HEK293 (cell line): ENCODE results near the gene PAF1.

ENCODE experiments used
- BCL11B ChIP-seq: fragments of 450-650 bp; formaldehyde crosslinking; IDR thresholded peaks from 2 replicates; pipeline ENCODE4 v1.5.1; 2016; ENCODE audit warnings: low read depth, missing biosample characterization, missing genetic modification characterization
- FEZF1 ChIP-seq: fragments of 450-650 bp; formaldehyde crosslinking; IDR thresholded peaks from 2 replicates; pipeline ENCODE4 v1.5.1; 2016; ENCODE audit warnings: missing biosample characterization, missing genetic modification characterization
- GLIS2 ChIP-seq: fragments of 450-650 bp; formaldehyde crosslinking; IDR thresholded peaks from 2 replicates; pipeline ENCODE4 v1.5.1; 2016; ENCODE audit warnings: missing biosample characterization, missing genetic modification characterization
- HOXD13 ChIP-seq: sonication (generic); formaldehyde crosslinking; IDR thresholded peaks from 2 replicates; pipeline ENCODE4 v1.8.0; 2022; ENCODE audit warnings: missing genetic modification reagents, borderline replicate concordance
- KLF1 ChIP-seq: fragments of 450-650 bp; formaldehyde crosslinking; IDR thresholded peaks from 2 replicates; pipeline ENCODE4 v1.5.1; 2016; ENCODE audit warnings: missing biosample characterization, missing genetic modification characterization
- KLF8 ChIP-seq: fragments of 450-650 bp; formaldehyde crosslinking; IDR thresholded peaks from 2 replicates; pipeline ENCODE4 v1.5.1; 2016; ENCODE audit warnings: missing biosample characterization, missing genetic modification characterization
- MEIS1 ChIP-seq: sonication (generic); formaldehyde crosslinking; IDR thresholded peaks from 2 replicates; pipeline ENCODE4 v1.8.1; 2022; ENCODE audit warnings: missing genetic modification reagents, mild to moderate bottlenecking, borderline replicate concordance
- SCRT1 ChIP-seq: fragments of 450-650 bp; formaldehyde crosslinking; IDR thresholded peaks from 2 replicates; pipeline ENCODE4 v1.5.1; 2016; ENCODE audit warnings: missing biosample characterization, missing genetic modification characterization, borderline replicate concordance
- SCRT2 ChIP-seq: fragments of 450-650 bp; formaldehyde crosslinking; IDR thresholded peaks from 2 replicates; pipeline ENCODE4 v1.5.1; 2016; ENCODE audit warnings: missing biosample characterization, missing genetic modification characterization
- ZBTB20 ChIP-seq: fragments of 450-650 bp; formaldehyde crosslinking; IDR thresholded peaks from 2 replicates; pipeline ENCODE4 v1.5.1; 2016; ENCODE audit warnings: missing biosample characterization, missing genetic modification characterization
- ZFHX2 ChIP-seq: fragments of 450-650 bp; formaldehyde crosslinking; conservative IDR thresholded peaks from 2 replicates; pipeline ENCODE4 v1.5.1; 2016; ENCODE audit warnings: missing biosample characterization, missing genetic modification characterization
- ZNF175 ChIP-seq: fragments of 450-650 bp; formaldehyde crosslinking; IDR thresholded peaks from 2 replicates; pipeline ENCODE4 v1.5.1; 2016; ENCODE audit warnings: missing biosample characterization, missing genetic modification characterization
- ZNF19 ChIP-seq: fragments of 450-650 bp; formaldehyde crosslinking; IDR thresholded peaks from 2 replicates; pipeline ENCODE4; 2016; ENCODE audit warnings: missing biosample characterization, missing genetic modification characterization, low read depth
- ZNF350 ChIP-seq: fragments of 450-650 bp; formaldehyde crosslinking; IDR thresholded peaks from 2 replicates; pipeline ENCODE4 v1.5.0; 2017; ENCODE audit warnings: missing biosample characterization, mild to moderate bottlenecking, missing genetic modification characterization
- ZNF391 ChIP-seq: fragments of 450-650 bp; formaldehyde crosslinking; IDR thresholded peaks from 2 replicates; pipeline ENCODE4 v1.5.1; 2016; ENCODE audit warnings: low read depth, missing biosample characterization, missing genetic modification characterization, borderline replicate concordance
- ZNF394 ChIP-seq: fragments of 450-650 bp; formaldehyde crosslinking; IDR thresholded peaks from 2 replicates; pipeline ENCODE4 v1.5.1; 2016; ENCODE audit warnings: missing biosample characterization, missing genetic modification characterization, mild to moderate bottlenecking, moderate library complexity, borderline replicate concordance
- ZNF423 ChIP-seq: fragments of 450-650 bp; formaldehyde crosslinking; IDR thresholded peaks from 2 replicates; pipeline ENCODE4 v1.5.1; 2016; ENCODE audit warnings: missing biosample characterization, missing genetic modification characterization
- ZNF426 ChIP-seq: fragments of 450-650 bp; formaldehyde crosslinking; IDR thresholded peaks from 2 replicates; pipeline ENCODE4 v1.5.1; 2017; ENCODE audit warnings: missing biosample characterization, missing genetic modification characterization, mild to moderate bottlenecking, inconsistent platforms, moderate library complexity
- ZNF560 ChIP-seq: fragments of 450-650 bp; formaldehyde crosslinking; IDR thresholded peaks from 2 replicates; pipeline ENCODE4 v1.5.1; 2017; ENCODE audit warnings: missing biosample characterization, missing genetic modification characterization, borderline replicate concordance
- ZNF600 ChIP-seq: fragments of 450-650 bp; formaldehyde crosslinking; IDR thresholded peaks from 2 replicates; pipeline ENCODE4 v1.5.1; 2016; ENCODE audit warnings: missing biosample characterization, missing genetic modification characterization
- ZNF623 ChIP-seq: fragments of 450-650 bp; formaldehyde crosslinking; IDR thresholded peaks from 2 replicates; pipeline ENCODE4 v1.5.1; 2016; ENCODE audit warnings: missing biosample characterization, missing genetic modification characterization
- ZNF624 ChIP-seq: fragments of 450-650 bp; formaldehyde crosslinking; IDR thresholded peaks from 2 replicates; pipeline ENCODE4 v1.5.1; 2017; ENCODE audit warnings: missing biosample characterization, missing genetic modification characterization
- ZNF660 ChIP-seq: fragments of 450-650 bp; IDR thresholded peaks from 2 replicates; pipeline ENCODE4 v1.5.1; 2018; ENCODE audit warnings: missing biosample characterization, mild to moderate bottlenecking, missing genetic modification characterization
- ZNF701 ChIP-seq: fragments of 450-650 bp; formaldehyde crosslinking; IDR thresholded peaks from 2 replicates; pipeline ENCODE4 v1.5.1; 2016; ENCODE audit warnings: missing biosample characterization, missing genetic modification characterization
- ZNF777 ChIP-seq: fragments of 450-650 bp; formaldehyde crosslinking; IDR thresholded peaks from 2 replicates; pipeline ENCODE4 v1.5.1; 2017; ENCODE audit warnings: missing biosample characterization, missing genetic modification characterization, borderline replicate concordance
- ZNF843 ChIP-seq: fragments of 450-650 bp; formaldehyde crosslinking; IDR thresholded peaks from 2 replicates; pipeline ENCODE4 v1.5.1; 2016; ENCODE audit warnings: missing biosample characterization, missing genetic modification characterization
- TF ChIP-seq, protein P1 (sequence below): fragments of 450-650 bp; formaldehyde crosslinking; IDR thresholded peaks from 2 replicates; pipeline ENCODE4 v1.5.1; 2017; ENCODE audit warnings: missing biosample characterization, mild to moderate bottlenecking, missing genetic modification characterization, moderate library complexity
- TF ChIP-seq, protein P2 (sequence below): fragments of 450-650 bp; formaldehyde crosslinking; IDR thresholded peaks from 2 replicates; pipeline ENCODE4 v1.5.1; 2016; ENCODE audit warnings: missing biosample characterization, missing genetic modification characterization
- TF ChIP-seq, protein P3 (sequence below): fragments of 450-650 bp; formaldehyde crosslinking; IDR thresholded peaks from 2 replicates; pipeline ENCODE4 v1.5.0; 2017; ENCODE audit warnings: missing biosample characterization, missing genetic modification characterization, borderline replicate concordance
- TF ChIP-seq, protein P4 (sequence below): fragments of 450-650 bp; formaldehyde crosslinking; IDR thresholded peaks from 2 replicates; pipeline ENCODE4 v1.5.1; 2016; ENCODE audit warnings: missing biosample characterization, missing genetic modification characterization
- TF ChIP-seq, protein P5 (sequence below): fragments of 450-650 bp; formaldehyde crosslinking; IDR thresholded peaks from 2 replicates; pipeline ENCODE4 v1.5.1; 2016; ENCODE audit warnings: missing biosample characterization, missing genetic modification characterization

The PAF1 gene

DNA sequence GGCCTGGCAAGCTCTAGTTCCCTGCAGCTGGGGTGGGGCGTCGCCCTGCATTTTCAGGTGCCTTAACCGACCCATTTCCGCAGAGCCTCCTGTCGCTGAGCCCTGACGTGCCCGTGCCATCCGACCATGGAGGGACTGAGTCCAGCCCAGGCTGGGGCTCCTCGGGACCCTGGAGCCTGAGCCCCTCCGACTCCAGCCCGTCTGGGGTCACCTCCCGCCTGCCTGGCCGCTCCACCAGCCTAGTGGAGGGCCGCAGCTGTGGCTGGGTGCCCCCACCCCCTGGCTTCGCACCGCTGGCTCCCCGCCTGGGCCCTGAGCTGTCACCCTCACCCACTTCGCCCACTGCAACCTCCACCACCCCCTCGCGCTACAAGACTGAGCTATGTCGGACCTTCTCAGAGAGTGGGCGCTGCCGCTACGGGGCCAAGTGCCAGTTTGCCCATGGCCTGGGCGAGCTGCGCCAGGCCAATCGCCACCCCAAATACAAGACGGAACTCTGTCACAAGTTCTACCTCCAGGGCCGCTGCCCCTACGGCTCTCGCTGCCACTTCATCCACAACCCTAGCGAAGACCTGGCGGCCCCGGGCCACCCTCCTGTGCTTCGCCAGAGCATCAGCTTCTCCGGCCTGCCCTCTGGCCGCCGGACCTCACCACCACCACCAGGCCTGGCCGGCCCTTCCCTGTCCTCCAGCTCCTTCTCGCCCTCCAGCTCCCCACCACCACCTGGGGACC is 16.9 kb upstream of the PAF1 start (continued):
- no peak for TF ChIP-seq ZNF560 (tag by site-specific recombination)
- TF ChIP-seq, protein P1, sequence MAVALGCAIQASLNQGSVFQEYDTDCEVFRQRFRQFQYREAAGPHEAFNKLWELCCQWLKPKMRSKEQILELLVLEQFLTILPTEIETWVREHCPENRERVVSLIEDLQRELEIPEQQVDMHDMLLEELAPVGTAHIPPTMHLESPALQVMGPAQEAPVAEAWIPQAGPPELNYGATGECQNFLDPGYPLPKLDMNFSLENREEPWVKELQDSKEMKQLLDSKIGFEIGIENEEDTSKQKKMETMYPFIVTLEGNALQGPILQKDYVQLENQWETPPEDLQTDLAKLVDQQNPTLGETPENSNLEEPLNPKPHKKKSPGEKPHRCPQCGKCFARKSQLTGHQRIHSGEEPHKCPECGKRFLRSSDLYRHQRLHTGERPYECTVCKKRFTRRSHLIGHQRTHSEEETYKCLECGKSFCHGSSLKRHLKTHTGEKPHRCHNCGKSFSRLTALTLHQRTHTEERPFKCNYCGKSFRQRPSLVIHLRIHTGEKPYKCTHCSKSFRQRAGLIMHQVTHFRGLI, result no peak
- peak; percentile 91 for TF ChIP-seq ZFHX2 (tag by site-specific recombination)
- TF ChIP-seq KLF1, result peak; percentile 71
- no peak for TF ChIP-seq FEZF1
- no peak for TF ChIP-seq ZNF623 (tag by site-specific recombination)
- TF ChIP-seq BCL11B, result peak; percentile 38; the same call in 1 of the 2 replicates
- TF ChIP-seq ZNF423 (tag by site-specific recombination), result 0 out of 2 replicates have a peak, but pooled peaks have one; percentile 41
- TF ChIP-seq HOXD13 (CRISPR knock-in tag), result no peak
- TF ChIP-seq ZNF350 (tag by site-specific recombination), result no peak
- TF ChIP-seq ZNF426 (tag by site-specific recombination), result no peak
- no peak for TF ChIP-seq ZNF843
- TF ChIP-seq ZNF175, result no peak
- peak; percentile 35; the same call in 1 of the 2 replicates for TF ChIP-seq SCRT2 (tag by site-specific recombination)
- TF ChIP-seq, protein P2, sequence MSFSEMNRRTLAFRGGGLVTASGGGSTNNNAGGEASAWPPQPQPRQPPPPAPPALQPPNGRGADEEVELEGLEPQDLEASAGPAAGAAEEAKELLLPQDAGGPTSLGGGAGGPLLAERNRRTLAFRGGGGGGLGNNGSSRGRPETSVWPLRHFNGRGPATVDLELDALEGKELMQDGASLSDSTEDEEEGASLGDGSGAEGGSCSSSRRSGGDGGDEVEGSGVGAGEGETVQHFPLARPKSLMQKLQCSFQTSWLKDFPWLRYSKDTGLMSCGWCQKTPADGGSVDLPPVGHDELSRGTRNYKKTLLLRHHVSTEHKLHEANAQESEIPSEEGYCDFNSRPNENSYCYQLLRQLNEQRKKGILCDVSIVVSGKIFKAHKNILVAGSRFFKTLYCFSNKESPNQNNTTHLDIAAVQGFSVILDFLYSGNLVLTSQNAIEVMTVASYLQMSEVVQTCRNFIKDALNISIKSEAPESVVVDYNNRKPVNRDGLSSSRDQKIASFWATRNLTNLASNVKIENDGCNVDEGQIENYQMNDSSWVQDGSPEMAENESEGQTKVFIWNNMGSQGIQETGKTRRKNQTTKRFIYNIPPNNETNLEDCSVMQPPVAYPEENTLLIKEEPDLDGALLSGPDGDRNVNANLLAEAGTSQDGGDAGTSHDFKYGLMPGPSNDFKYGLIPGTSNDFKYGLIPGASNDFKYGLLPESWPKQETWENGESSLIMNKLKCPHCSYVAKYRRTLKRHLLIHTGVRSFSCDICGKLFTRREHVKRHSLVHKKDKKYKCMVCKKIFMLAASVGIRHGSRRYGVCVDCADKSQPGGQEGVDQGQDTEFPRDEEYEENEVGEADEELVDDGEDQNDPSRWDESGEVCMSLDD (tag by site-specific recombination), result 0 out of 2 replicates have a peak, but pooled peaks have one; percentile 11
- peak; percentile 81 for TF ChIP-seq ZNF600 (tag by site-specific recombination)
- TF ChIP-seq ZNF701 (tag by site-specific recombination), result no peak
- no peak for TF ChIP-seq SCRT1
- TF ChIP-seq ZNF777, result no peak
- no peak for TF ChIP-seq ZNF624 (tag by site-specific recombination)
- no peak for TF ChIP-seq ZNF391 (tag by site-specific recombination)
- TF ChIP-seq GLIS2, result no peak
- TF ChIP-seq, protein P3, sequence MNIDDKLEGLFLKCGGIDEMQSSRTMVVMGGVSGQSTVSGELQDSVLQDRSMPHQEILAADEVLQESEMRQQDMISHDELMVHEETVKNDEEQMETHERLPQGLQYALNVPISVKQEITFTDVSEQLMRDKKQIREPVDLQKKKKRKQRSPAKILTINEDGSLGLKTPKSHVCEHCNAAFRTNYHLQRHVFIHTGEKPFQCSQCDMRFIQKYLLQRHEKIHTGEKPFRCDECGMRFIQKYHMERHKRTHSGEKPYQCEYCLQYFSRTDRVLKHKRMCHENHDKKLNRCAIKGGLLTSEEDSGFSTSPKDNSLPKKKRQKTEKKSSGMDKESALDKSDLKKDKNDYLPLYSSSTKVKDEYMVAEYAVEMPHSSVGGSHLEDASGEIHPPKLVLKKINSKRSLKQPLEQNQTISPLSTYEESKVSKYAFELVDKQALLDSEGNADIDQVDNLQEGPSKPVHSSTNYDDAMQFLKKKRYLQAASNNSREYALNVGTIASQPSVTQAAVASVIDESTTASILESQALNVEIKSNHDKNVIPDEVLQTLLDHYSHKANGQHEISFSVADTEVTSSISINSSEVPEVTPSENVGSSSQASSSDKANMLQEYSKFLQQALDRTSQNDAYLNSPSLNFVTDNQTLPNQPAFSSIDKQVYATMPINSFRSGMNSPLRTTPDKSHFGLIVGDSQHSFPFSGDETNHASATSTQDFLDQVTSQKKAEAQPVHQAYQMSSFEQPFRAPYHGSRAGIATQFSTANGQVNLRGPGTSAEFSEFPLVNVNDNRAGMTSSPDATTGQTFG (tag by site-specific recombination), result no peak
- TF ChIP-seq MEIS1 (CRISPR knock-in tag), result no peak
- 0 out of 2 replicates have a peak, but pooled peaks have one; percentile 2 for TF ChIP-seq KLF8
- peak; percentile 6; the same call in 1 of the 2 replicates for TF ChIP-seq ZBTB20 (tag by site-specific recombination)
- TF ChIP-seq, protein P4, sequence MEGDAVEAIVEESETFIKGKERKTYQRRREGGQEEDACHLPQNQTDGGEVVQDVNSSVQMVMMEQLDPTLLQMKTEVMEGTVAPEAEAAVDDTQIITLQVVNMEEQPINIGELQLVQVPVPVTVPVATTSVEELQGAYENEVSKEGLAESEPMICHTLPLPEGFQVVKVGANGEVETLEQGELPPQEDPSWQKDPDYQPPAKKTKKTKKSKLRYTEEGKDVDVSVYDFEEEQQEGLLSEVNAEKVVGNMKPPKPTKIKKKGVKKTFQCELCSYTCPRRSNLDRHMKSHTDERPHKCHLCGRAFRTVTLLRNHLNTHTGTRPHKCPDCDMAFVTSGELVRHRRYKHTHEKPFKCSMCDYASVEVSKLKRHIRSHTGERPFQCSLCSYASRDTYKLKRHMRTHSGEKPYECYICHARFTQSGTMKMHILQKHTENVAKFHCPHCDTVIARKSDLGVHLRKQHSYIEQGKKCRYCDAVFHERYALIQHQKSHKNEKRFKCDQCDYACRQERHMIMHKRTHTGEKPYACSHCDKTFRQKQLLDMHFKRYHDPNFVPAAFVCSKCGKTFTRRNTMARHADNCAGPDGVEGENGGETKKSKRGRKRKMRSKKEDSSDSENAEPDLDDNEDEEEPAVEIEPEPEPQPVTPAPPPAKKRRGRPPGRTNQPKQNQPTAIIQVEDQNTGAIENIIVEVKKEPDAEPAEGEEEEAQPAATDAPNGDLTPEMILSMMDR (tag by site-specific recombination), result 0 out of 2 replicates have a peak, but pooled peaks have one; percentile 13
- no peak for TF ChIP-seq ZNF19 (tag by site-specific recombination)
- TF ChIP-seq ZNF394 (tag by site-specific recombination), result peak; percentile 21; the same call in 1 of the 2 replicates
- TF ChIP-seq ZNF660 (tag by site-specific recombination), result no peak
- TF ChIP-seq, protein P5, sequence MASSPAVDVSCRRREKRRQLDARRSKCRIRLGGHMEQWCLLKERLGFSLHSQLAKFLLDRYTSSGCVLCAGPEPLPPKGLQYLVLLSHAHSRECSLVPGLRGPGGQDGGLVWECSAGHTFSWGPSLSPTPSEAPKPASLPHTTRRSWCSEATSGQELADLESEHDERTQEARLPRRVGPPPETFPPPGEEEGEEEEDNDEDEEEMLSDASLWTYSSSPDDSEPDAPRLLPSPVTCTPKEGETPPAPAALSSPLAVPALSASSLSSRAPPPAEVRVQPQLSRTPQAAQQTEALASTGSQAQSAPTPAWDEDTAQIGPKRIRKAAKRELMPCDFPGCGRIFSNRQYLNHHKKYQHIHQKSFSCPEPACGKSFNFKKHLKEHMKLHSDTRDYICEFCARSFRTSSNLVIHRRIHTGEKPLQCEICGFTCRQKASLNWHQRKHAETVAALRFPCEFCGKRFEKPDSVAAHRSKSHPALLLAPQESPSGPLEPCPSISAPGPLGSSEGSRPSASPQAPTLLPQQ (tag by site-specific recombination), result no peak
